Left colon (tissue), 2 donors: Measurements from ENCODE around the gene NEMP2. TPM values are rescaled to one million over a fixed set of nuclear protein-coding genes. Genes with fewer than 3 reads are reported as not detected.
A peak's percentile ranks its signal among the peaks of the same experiment; 100 is the strongest.
"Not testable (repeated sequence)": the region's sequence is repeated elsewhere in the genome, so short reads cannot be mapped to it uniquely, and the experiment has no call there.

Experiments
- ATAC-seq: fragments of 200-7000 bp; cut with Tn5 transposase; one replicate; pipeline ENCODE4 v1.9.1; 2020; ENCODE audit warnings: mild to moderate bottlenecking, moderate library complexity
- DNase-seq, 2 donors: peaks; one replicate each; pipeline ENCODE4 v3.0.0-alpha.2; 2020
- intact Hi-C, 2 donors: fragments of 100-400 bp; cut with DNase I in 1 of 2; cut with micrococcal nuclease in 1 of 2; formaldehyde crosslinking; loops; one replicate each; pipeline versions ENCODE4 v1.11.2 to v1.14.0; 2022; cut with DNase I, micrococcal nuclease
- total RNA-seq, 2 donors: library from RNA; stranded (reverse); fragmentation: NEBNext Ultra II Directional; extraction: Animal tissue kit (Norgen Biotek cat#: 25700); gene quantifications; one replicate each; pipeline ENCODE4 v1.2.1, GENCODE V29; 2021
- donor health status: DM: no; HTN: no; CAD: no.
- donor health status: DM: yes; HTN: yes; CAD: no.

The NEMP2 gene
- total RNA-seq, 2 donors from 2014 or later: 2.6 to 3.1 TPM

DNA sequence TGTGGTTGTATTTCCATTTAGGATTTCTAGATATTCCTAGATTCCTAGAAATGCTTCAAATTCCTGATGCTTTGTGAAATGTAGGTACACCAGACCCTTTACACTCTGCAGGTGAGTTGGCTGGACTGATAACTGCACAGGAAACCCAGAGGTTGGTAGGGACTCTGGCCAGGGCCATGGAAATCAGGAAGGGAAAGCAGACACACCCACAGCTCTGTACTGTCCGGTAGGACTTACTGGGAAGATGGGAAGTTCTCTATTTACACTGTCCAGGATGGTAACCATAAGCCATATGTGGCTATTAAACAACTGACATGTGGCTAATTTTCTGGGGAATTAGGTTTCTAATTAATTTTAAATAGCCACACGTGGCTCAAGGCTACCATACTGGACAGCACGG is 31.4 kb downstream of the NEMP2 start:
- intact Hi-C loops: loop anchor here in 1 of 2 donors (10.0 kb wide), 2 partner anchors 118 to 418 kb away; no protein-coding TSS in a partner anchor
- peak; percentile 55 for ATAC-seq
- DNase-seq: peak in 1 of 2 donors; percentile 18

DNA sequence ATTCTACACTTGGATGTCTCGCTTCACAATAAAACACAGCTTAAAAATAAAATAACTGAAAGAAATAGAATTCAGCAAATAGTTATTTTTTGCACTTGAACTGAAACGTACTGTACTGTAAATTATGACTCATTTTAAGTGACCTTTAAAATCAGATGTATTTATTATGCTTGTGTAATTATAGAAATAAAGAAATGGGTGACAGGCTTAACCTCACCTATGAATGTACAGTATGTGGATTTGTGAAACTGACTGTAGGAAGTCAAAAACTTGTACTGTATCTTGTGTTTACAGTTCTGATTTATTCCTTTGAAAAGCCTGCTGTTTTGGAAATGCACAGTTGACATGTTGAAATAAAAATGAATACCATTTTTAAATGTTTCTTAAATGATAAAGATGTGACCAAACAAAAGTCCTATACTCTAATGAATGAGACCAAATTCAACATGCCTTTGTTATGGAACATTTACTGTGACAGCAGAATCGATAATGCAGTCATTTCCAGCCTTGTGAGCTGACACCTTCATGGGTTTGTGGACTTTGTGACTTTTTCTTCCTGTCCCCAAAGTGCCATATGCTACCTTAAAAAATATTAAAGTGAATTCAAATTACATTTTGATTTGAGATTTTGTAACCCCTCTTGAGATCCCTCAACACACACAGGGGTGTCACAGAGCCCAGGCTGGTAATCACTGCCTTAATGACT is 32.7 kb downstream of the NEMP2 start:
- intact Hi-C loops: loop anchor here in 1 of 2 donors (10.0 kb wide), 2 partner anchors 117 to 417 kb away; no protein-coding TSS in a partner anchor
- DNase-seq (no peak), ATAC-seq (no peak)

DNA sequence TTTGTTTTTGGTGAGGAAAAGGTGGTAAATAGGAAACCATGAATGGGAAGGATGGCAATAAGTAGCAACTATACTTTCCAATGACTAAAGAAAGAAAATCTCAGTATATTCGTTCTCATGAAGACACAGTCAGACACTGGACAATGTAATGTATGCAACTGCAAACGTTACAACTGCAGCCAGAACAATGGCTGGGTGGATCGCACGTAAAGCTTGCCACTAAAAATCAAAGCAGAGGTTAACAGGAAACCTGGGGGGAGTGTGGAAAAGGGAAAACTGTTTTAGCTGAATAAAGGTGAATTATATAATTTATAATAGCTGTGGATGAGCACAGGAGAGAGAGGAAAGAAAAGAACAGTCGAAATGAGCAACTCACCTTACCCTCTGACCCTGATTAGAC is 33.3 kb downstream of the NEMP2 start:
- intact Hi-C loops: loop anchor here in 1 of 2 donors (10.0 kb wide), 2 partner anchors 116 to 416 kb away; no protein-coding TSS in a partner anchor
- DNase-seq (no peak), ATAC-seq (no peak)

DNA sequence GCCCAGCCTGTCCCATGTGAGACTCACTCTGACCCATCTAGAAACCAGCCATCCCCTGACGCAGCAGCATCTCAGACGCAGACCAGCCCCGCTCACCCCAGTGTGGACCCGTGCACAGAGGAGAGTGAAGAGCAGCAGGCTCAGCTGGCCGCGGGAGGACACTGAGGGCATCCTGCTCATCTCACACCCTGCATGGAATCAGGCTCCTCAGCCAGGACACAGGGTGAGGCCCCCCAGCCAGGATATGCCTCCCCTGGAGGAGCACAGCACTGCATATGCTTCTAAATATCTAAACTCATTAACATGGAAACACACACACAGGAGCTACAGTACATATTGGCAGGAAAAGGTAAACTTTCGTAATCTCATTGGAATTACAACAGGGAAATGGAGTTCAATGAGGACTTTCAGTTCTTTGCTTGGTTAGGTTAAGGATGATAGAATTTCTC is 34.4 kb downstream of the NEMP2 start:
- intact Hi-C loops: loop anchor here in 1 of 2 donors (10.0 kb wide), 2 partner anchors 115 to 415 kb away; no protein-coding TSS in a partner anchor
- ATAC-seq: peak; percentile 41
- no peak for DNase-seq

- ATAC-seq (no peak), DNase-seq (no peak)
- intact Hi-C loops: no loop called here
These were observed 35.2 kb downstream of the NEMP2 start for GRCh38 chr2:190499273-190499672.

- no peak for DNase-seq
- intact Hi-C loops: no loop called here
- ATAC-seq: peak; percentile 37
These were observed 37.1 kb downstream of the NEMP2 start for GRCh38 chr2:190497428-190497827.

GRCh38 chr2:190494600-190495227 is 39.8 kb downstream of the NEMP2 start:
- ATAC-seq, DNase-seq, intact Hi-C loops: not testable (repeated sequence)

- ATAC-seq (no peak), DNase-seq (no peak)
- intact Hi-C loops: no loop called here
These were observed 41.4 kb downstream of the NEMP2 start for GRCh38 chr2:190493095-190493494.

DNA sequence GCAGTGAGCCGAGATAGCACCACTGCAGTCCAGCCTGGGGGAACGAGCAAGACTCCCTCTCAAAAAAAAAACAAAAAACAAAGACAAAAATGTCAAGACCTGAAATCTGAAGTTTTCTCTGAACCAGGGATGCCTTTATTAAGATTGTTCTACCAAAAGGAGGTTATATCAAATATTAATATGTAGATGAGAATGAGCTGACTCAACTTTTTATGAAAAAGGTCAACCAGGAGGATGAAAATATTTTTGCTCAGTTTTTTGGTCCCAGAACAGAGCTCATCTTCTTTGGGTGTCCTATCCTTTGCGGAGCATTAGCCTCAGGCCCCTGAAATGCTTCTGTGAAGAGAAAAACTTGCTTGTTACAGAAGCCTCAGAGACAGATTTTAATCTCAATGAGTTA is 44.0 kb downstream of the NEMP2 start:
- ATAC-seq: no peak
- intact Hi-C loops: no loop called here

DNA sequence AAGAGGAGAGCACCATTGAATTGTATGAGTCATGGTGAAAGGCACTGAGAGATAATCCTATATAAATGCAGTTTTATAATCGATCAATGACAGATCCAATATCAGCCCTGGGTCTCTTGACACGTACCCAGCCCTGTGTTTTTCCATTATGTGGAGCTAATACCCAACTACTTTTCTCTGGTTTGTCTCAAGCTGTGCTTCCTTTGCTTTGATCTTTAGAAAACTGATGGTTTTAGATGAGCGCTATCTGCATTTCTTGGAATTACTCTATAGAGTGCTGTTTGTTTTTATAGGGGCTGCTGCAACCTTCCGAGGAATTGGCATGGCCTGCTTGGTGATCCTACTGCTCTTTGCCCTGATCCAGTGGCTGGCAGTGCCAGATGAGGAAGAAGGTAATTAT is 45.0 kb downstream of the NEMP2 start:
- intact Hi-C loops: no loop called here
- ATAC-seq (no peak), DNase-seq (no peak)

More for the DNA sequence above, 44.0 kb downstream of the NEMP2 start:
- DNase-seq: no peak

DNA sequence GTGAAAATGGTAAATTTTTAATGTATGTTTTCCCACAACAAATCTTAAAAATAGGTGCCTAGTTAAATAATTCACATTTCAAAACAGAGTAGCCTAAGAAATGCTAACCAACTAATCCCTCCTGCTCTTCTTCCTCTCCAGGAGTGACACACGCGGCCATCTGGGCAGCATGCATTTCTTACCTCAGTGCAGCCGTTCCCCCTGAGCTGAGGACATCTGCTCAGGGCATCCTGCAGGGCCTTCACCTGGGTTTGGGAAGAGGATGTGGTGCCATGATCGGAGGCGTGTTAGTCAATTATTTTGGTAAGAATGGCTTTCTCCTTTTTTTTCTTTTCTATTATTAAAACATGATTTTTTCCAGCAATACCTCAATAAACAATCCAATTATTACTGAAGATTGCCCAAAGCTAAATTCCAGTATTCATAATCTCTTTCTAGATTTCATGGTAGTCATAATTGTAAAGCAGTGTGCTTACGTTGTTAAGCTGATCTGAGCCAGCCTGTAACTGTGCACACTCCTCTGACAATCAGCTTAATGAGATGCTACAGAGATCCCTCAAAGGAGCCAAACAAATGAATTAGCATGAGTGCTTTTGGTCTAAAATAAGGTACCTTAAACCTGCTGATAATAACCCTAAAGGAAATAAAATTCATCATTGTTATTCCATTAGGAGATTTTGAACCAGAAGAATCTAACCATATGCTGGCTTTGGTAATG is 45.8 kb downstream of the NEMP2 start:
- DNase-seq: no peak
- intact Hi-C loops: no loop called here
- no peak for ATAC-seq

GRCh38 chr2:190486037-190486623 is 48.4 kb downstream of the NEMP2 start:
- intact Hi-C loops: no loop called here
- ATAC-seq (no peak), DNase-seq (no peak)

DNA sequence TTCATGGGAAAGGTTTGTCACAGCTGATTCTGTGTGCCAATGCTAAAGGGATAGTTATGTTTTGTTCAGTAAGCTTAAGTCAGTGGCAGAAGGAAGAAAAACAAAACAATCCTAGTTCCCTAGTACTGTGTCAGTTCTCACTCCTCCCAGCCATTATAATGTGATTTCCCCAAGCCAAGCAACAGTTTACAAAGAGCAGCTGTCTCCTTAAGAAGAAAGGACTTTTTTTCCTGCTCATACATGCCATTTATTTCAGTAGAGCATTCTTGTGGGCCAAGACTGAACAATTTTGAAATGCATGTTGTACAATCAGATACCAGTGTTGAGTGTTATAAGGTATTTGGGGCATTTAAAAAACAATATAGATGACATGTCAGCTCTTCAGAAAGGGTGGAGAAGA is 52.1 kb downstream of the NEMP2 start:
- ATAC-seq (no peak), DNase-seq (no peak)
- intact Hi-C loops: no loop called here

- DNase-seq (no peak), ATAC-seq (no peak)
- intact Hi-C loops: no loop called here
These were observed 53.2 kb downstream of the NEMP2 start for GRCh38 chr2:190481339-190481738.

GRCh38 chr2:190478572-190479195 is 55.8 kb downstream of the NEMP2 start:
- intact Hi-C loops: no loop called here
- no peak for DNase-seq
- no peak for ATAC-seq

DNA sequence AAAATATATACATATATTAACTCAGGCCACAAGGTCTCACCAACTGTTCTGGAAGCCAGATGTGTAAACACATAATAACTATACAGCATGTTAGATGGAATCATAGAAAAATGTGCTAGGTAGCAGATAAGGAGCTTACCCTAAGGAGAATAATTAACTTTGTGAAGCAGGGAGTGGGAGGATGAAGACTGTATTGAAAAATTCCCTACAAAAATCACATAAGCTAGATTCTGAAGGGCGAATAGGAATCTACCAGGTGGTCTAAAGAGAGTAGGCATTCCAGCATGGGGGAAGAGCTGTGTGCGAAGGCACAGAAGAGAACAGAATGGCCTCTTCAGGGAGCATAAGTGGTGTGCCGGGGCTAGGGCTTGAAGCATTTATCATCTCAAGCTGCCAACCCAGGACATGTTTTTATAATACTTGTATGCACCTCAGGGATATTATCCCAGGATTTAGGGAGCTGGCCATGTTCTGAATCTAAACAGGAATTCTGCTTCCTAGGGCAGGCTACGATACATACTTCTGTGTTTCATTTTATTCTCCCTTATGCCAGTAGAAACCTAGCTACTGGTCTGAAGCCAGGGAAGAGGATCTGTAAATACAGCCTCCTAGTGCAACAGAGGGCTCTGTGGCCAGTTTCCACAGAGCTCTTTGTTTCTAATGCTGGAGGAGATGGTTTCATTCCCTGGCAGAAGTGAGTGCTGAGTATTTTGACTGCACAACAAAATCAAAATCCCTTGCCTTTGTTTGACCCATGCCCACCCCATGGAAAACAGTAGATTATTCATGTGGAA is 56.7 kb downstream of the NEMP2 start:
- intact Hi-C loops: no loop called here

GRCh38 chr2:190470256-190470826 is 64.2 kb downstream of the NEMP2 start:
- no peak for ATAC-seq
- DNase-seq: no peak
- intact Hi-C loops: no loop called here

More for the DNA sequence above, 56.7 kb downstream of the NEMP2 start:
- peak; percentile 25 to 45 for DNase-seq
- ATAC-seq: peak; percentile 97

GRCh38 chr2:190469771-190470170 is 64.8 kb downstream of the NEMP2 start:
- ATAC-seq (peak; percentile 94), DNase-seq (peak; percentile 28 to 67)
- intact Hi-C loops: no loop called here
